Nephron (organoid): ENCODE data around the gene RNPC3.
A peak's percentile ranks its signal among the peaks of the same experiment; 100 is the strongest.

Experiments
- H3K27ac Mint-ChIP-seq, 3 experiments: 2 replicates each; pipeline ENCODE4 v1.8.0; 2020; ENCODE audit warnings: mixed read lengths in 3 of 3, mild to moderate bottlenecking in 2 of 3, moderate library complexity in 1 of 3
- H3K27me3 Mint-ChIP-seq: 2 replicates; pipeline ENCODE4 v1.8.0; 2021; ENCODE audit warnings: low read depth, mild to moderate bottlenecking, moderate library complexity, mixed read lengths
- H3K36me3 Mint-ChIP-seq: 2 replicates; pipeline ENCODE4 v1.8.0; 2020; ENCODE audit warnings: low read depth, mixed read lengths
- H3K4me1 Mint-ChIP-seq: 2 replicates; pipeline ENCODE4 v1.8.0; 2020; ENCODE audit warnings: mixed read lengths
- H3K4me3 Mint-ChIP-seq, 3 experiments: 2 replicates each; pipeline ENCODE4 v1.8.0; 2020; ENCODE audit warnings: mild to moderate bottlenecking in 3 of 3, mixed read lengths in 3 of 3, moderate library complexity in 2 of 3
- H3K9me3 Mint-ChIP-seq: 2 replicates; pipeline ENCODE4 v1.8.0; 2020; ENCODE audit warnings: mixed read lengths
- CTCF ChIP-seq, 3 experiments: fragments of 200-600 bp; sonication (generic); IDR thresholded peaks; one replicate each; pipeline ENCODE4 v1.5.0; 2021; ENCODE audit warnings: antibody characterized with exemption in 3 of 3; ENCODE audit not compliant: unreplicated experiment in 3 of 3

The RNPC3 gene

GRCh38 chr1:103517380-103518047, 8.0 kb upstream of the RNPC3 start:
- no peaks in the 10 kb centered on the region for H3K9me3 Mint-ChIP-seq
- no peaks in the 10 kb centered on the region for H3K36me3 Mint-ChIP-seq
- H3K27me3 Mint-ChIP-seq = no peaks in the 10 kb centered on the region
- no peaks in the 10 kb centered on the region for H3K4me1 Mint-ChIP-seq
- no peak overlapping the region for H3K4me3 Mint-ChIP-seq
- no peak overlapping the region for H3K27ac Mint-ChIP-seq
- TF ChIP-seq CTCF (IDR thresholded peaks at IDR 0.05; ENCODE audit: unreplicated experiment in 3 of 3) = no peak

DNA sequence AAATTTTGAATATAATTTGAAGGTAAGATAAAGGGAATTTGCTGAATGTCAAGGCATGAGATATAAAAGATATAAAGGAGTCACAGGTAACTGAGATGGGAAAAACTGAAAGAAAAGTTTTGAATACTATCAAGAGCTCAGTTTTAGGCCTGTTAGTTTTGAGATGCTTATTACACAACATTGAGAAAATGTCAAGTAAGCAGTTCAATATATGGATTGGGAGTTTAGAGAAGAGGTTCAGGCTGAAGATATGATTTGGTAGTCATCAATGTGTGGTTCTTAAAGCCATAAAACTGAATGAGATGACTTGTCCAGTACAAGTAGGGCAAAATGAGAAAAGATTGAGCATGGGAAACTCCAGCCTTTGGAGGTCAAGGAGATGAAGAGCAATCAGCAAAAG, 4.7 kb upstream of the RNPC3 start:
- Mint-ChIP-seq H3K4me1 (peaks cover 2% of the 10 kb centered on the region), H3K27ac (no peak overlapping the region), H3K9me3 (no peaks in the 10 kb centered on the region), H3K4me3 (no peak overlapping the region), H3K27me3 (no peaks in the 10 kb centered on the region), H3K36me3 (no peaks in the 10 kb centered on the region)
- TF ChIP-seq CTCF (IDR thresholded peaks at IDR 0.05; ENCODE audit: unreplicated experiment in 3 of 3) = no peak

- H3K4me3 Mint-ChIP-seq = no peak overlapping the region
Measured at GRCh38 chr1:103523346-103523745, 2.2 kb upstream of the RNPC3 start.

DNA sequence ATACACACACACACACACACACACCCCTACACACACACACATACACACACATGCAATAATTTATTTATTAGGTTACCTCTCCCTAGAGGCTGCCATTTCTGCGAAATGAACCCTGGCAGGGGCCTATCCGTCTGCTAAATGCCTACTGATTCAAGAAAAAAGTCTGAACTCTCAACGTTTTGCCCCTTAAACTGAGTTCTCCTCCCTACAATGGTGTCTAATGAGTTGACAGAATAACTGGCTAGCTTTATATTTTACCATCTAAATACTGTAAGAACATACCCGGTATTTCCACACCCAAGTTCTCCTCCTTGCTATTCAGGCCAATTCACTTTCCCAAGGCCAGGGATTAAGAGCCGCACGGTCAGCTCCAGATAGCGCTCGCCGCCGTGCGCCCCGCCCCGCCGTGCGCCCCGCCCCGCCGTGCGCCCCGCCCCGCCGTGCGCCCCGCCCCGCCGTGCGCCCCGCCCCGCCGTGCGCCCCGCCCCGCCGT, 339 bp upstream of the RNPC3 start:
- Mint-ChIP-seq H3K36me3 (peaks cover 20% of the 10 kb centered on the region), H3K4me1 (peaks cover 25% of the 10 kb centered on the region)
- TF ChIP-seq CTCF (IDR thresholded peaks at IDR 0.05; ENCODE audit: unreplicated experiment in 3 of 3) = no peak

More at GRCh38 chr1:103523346-103523745, 2.2 kb upstream of the RNPC3 start:
- Mint-ChIP-seq H3K4me1 (peaks cover 21% of the 10 kb centered on the region), H3K36me3 (peaks cover 6% of the 10 kb centered on the region), H3K27me3 (no peaks in the 10 kb centered on the region), H3K9me3 (no peaks in the 10 kb centered on the region), H3K27ac (no peak overlapping the region)
- TF ChIP-seq CTCF (IDR thresholded peaks at IDR 0.05; ENCODE audit: unreplicated experiment in 3 of 3) = no peak

GRCh38 chr1:103527331-103527730, 1.8 kb downstream of the RNPC3 start:
- H3K9me3 Mint-ChIP-seq = no peaks in the 10 kb centered on the region
- H3K36me3 Mint-ChIP-seq = peaks cover 41% of the 10 kb centered on the region
- H3K4me1 Mint-ChIP-seq = peaks cover 25% of the 10 kb centered on the region
- H3K27ac Mint-ChIP-seq = peak overlapping the region in 2 of 3 experiments; percentile 78 to 82
- peak overlapping the region; percentile 99 to 100 (median 99) for H3K4me3 Mint-ChIP-seq
- TF ChIP-seq CTCF (IDR thresholded peaks at IDR 0.05; ENCODE audit: unreplicated experiment in 3 of 3) = no peak
- H3K27me3 Mint-ChIP-seq = no peaks in the 10 kb centered on the region

More for the DNA sequence above, 339 bp upstream of the RNPC3 start:
- Mint-ChIP-seq H3K4me3 (peak overlapping the region; percentile 80 to 88 (median 86)), H3K9me3 (no peaks in the 10 kb centered on the region), H3K27ac (peak overlapping the region; percentile 30 to 99 (median 96)), H3K27me3 (no peaks in the 10 kb centered on the region)

DNA sequence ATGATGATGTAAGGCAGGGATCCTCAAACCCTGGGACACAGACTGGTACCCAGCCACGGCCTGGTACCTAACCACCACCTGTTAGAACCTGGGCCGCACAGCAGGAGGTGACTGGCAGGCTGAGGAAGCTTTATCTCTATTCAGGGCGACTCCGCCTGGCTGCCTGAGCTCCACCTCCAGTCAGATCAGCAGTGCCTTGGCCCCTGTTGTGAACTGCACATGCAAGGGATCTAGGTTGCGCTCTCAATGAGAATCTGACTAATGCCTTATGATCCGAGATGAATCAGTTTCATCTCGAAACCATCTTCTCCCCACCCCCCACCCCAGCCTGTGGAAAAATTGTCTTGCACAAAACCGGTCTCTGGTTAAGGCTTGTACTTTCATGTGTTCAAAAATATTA, 4.2 kb downstream of the RNPC3 start:
- no peak overlapping the region for H3K27ac Mint-ChIP-seq
- no peaks in the 10 kb centered on the region for H3K9me3 Mint-ChIP-seq
- H3K4me1 Mint-ChIP-seq = peaks cover 25% of the 10 kb centered on the region
- no peak for TF ChIP-seq CTCF (IDR thresholded peaks at IDR 0.05; ENCODE audit: unreplicated experiment in 3 of 3)
- no peaks in the 10 kb centered on the region for H3K27me3 Mint-ChIP-seq
- H3K4me3 Mint-ChIP-seq = no peak overlapping the region
- peaks cover 54% of the 10 kb centered on the region for H3K36me3 Mint-ChIP-seq
